ENCODE measurements around the gene DNAI2.

Gene DNAI2

DNA sequence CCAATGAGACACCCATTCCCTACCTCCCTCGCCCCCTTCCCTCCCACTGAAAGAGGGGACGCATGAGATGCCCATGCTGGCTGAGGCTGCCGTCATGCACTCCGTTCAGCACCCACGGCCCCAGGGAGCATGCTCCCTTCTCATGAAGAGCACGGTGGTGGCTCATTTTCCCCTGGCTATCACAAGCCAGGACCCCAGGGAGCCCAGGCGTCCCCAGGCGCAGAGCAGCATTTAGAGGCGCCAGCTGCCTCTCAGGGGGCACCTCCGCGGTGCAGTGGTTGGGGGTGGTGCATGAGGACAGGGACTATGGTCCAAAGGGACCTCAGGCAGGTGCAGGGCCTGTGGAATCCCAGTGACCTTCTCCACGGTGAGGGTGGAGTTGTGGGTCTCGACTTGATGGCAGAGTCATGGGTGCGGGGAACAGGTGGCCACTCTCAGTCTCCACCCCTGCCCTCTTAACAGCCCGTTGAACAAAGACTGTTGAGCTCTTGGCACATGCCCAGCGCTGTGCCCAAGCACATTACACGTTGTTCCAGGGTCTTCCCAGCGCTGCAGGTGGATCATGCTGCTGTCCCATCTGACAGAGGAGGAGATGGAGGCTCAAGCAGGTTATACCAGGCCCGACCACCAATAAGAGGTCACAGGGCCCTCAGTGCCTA is 65.6 kb downstream of the DNAI2 start:
- DNase-seq (ENCODE audit: low read depth, low spot score): no peak

- no peak for DNase-seq (ENCODE audit: low read depth, low spot score)
These were observed 66.5 kb downstream of the DNAI2 start for GRCh38 chr17:74340470-74341023.

GRCh38 chr17:74342224-74342623 is 68.2 kb downstream of the DNAI2 start:
- DNase-seq (ENCODE audit: low read depth, low spot score): no peak

DNA sequence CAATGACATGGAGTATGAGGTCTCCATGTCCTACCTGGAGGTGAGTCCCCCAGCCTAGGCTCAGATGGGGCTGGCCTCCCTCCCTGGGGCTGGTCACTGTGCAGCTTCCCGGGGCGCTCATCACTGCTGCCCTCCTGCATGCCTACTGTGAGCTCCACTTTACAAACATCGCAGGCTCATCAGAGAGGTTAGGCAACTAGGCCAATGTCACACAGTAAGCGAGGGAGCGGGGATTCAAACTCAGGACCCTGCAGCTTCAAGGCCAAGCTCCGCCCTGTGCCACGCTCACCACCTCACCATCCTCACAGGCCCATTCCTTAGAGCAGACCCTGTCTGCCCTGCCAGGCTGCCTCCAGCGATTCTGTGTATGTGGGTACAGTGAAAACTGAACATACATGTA is 69.1 kb downstream of the DNAI2 start:
- no peak for DNase-seq (ENCODE audit: low read depth, low spot score)

GRCh38 chr17:74343526-74344284 is 69.7 kb downstream of the DNAI2 start:
- DNase-seq (ENCODE audit: low read depth, low spot score): no peak

DNA sequence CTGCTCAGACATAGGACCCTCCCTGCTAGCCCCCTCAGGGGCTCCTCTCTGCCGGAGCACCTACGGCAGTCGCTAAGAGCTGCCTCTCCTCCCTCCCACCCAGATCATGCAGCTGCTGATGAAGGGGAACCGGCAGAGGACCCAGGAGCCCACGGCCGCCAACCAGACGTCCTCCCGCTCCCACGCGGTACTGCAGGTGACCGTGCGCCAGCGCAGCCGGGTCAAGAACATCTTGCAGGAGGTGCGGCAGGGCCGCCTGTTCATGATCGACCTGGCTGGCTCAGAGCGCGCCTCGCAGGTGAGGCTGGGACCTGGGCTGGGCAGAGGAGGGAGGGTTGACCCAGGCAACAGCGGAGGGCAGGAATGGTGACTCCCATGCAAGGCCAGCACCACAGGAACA is 70.6 kb downstream of the DNAI2 start:
- no peak for DNase-seq (ENCODE audit: low read depth, low spot score)

DNA sequence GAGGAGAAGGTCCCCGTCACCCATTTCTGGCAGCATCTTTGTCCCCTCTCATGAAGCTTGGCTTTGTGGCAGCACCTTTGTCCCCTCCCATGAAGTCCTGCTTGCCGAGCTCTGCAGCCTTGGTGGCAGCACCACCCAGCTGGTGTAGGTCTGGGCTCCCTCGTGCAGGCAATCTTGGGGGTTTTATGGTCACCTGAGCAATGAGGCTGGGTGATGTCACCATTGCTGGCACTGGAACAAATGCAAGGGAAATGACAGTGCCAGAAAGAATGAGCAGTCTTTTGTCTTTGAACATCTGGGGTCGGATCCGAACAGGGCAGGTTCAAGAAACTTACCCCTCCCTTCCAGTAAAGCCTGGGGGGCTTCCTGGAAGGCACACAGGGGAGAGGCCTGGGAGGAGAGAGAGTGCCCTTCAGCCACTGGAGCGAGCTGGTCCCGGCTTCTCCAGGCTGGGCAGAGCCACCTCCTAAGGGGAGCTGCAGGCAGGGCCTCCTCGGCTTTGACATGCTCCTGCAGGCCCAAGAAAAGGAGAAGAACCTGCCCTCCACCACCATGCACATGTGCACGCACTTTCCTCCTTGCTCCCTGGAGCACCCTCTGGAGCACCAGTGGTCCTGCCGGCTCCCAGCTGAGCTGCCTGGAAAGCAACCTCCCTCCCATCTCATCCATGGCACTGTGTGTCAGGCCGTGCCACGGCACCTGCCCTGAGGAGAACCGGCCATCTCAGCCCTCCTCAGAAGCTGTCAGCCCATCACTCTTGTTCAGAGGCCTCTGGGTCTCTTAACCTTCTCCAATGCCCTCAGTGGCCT is 71.6 kb downstream of the DNAI2 start:
- no peak for DNase-seq (ENCODE audit: low read depth, low spot score)

- DNase-seq (ENCODE audit: low read depth, low spot score): no peak
These were observed 73.6 kb downstream of the DNAI2 start for GRCh38 chr17:74347646-74348045.

- DNase-seq (ENCODE audit: low read depth, low spot score): no peak
These were observed 75.1 kb downstream of the DNAI2 start for GRCh38 chr17:74349120-74349519.

- no peak for DNase-seq (ENCODE audit: low read depth, low spot score)
These were observed 76.5 kb downstream of the DNAI2 start for GRCh38 chr17:74350486-74350885.

GRCh38 chr17:74351552-74352210 is 77.6 kb downstream of the DNAI2 start:
- DNase-seq (ENCODE audit: low read depth, low spot score): no peak

- DNase-seq (ENCODE audit: low read depth, low spot score): no peak
These were observed 79.5 kb downstream of the DNAI2 start for GRCh38 chr17:74353446-74354060.

DNA sequence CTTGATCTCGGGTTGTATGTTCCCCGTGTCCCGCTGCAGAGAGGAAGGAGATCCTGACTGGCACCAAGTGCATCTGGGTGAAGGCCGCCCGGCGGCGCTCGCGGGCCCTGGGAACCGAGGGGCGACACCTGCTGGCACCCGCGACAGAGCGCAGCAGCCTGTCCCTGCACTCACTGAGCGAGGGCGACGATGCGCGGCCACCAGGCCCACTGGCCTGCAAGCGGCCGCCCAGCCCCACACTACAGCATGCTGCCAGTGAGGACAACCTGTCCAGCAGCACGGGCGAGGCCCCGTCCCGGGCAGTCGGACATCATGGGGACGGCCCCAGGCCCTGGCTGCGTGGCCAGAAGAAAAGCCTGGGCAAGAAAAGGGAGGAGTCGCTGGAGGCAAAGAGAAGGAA is 80.1 kb downstream of the DNAI2 start:
- no peak for DNase-seq (ENCODE audit: low read depth, low spot score)

DNA sequence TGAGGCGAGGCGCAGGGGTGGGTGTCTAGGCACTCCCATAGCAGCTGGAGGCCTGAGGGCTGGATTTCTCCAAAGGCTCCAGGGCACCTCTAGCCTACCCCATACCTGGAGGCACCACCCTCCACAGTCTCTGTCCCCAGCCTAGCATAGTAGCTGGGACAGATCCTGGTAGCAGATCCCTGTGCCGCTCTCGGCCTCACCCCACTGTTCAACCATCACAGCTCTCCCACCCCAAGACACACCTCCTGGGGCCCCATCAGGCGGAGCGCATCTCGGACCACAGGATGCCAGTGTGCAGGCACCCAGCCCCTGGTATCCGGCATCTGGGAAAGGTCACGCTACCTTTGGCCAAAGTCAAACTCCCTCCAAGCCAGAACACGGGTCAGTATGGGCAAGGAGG is 80.5 kb downstream of the DNAI2 start:
- no peak for DNase-seq (ENCODE audit: low read depth, low spot score)

DNA sequence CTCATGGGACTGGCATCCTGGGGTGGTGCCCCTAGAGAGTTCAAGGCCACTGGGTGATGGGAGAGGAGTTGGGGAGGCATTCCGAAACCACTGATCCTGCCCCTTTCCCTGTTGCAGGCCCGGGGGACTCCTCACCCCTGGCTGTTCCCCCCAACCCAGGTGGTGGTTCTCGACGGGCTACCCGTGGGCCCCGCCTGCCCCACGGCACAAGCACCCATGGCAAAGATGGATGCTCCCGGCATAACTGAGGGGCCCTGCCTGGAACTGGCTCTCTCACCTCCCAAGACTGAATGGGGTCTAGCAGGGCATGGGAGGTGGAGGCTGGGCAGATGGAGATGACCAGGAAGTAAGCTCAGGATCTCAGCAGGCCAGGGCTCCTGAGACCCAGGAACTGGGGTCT is 81.0 kb downstream of the DNAI2 start:
- DNase-seq (ENCODE audit: low read depth, low spot score): no peak

DNA sequence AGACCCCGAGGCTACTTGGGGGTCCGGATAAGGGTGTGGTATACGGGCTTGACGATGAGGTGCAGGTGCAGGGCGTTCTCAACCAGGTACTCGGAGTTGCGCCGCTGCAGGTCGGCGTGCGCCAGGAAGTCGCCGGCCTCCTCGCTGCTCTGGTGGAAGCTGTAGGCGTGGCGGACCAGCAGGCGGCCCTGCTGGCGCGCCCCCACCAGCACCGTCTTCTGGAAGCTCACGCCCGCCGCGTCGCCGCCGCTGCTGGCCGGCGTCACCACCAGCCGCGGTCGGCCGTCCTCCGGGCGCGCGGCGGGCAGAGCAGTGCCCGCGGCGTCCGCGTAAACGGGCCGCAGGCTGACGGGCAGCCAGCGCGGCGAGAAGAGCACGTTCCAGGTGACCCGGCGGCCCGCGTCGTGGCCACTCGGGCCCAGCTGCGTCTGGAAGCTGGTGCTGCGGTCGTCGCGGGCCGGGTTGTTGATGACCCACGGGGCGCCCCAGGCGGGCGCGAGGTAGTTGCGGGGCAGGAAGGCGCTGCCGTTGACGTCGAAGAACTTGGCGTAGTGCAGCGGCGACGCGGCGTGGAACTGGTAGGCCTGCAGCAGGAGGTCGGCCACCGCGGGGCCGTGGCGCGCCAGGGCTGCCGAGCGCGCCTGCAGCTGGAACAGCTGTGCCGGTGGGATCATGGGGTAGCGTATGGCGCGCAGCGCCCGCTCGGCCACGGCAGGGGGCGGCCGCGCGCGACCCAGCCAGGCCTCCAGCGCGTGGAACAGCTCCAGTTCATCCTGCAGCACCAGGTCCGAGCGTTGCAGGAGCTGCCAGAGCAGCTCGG is 82.8 kb downstream of the DNAI2 start:
- DNase-seq (ENCODE audit: low read depth, low spot score): no peak

DNA sequence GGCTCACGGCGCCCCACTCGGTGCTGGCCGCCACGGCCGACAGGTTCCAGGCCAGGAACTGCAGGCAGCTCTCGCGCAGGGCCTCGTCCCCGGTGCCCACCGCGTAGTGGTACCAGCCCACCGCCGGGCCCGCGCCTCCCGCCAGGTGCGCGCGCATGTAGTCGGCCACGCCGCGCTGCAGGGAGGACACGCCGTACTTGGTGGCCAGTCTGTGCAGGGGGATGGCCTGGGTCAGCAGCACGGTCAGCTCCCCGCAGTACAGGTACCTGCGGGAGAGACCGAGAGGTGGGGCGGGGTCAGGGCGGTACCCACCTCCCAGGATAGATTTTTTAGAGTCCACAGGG is 83.4 kb downstream of the DNAI2 start:
- DNase-seq (ENCODE audit: low read depth, low spot score): no peak

- no peak for DNase-seq (ENCODE audit: low read depth, low spot score)
These were observed 84.7 kb downstream of the DNAI2 start for GRCh38 chr17:74358697-74359096.

GRCh38 chr17:74359916-74360315 is 85.9 kb downstream of the DNAI2 start:
- no peak for DNase-seq (ENCODE audit: low read depth, low spot score)

GRCh38 chr17:74360899-74361229 is 86.8 kb downstream of the DNAI2 start:
- no peak for DNase-seq (ENCODE audit: low read depth, low spot score)
